NT2/D1 (cell line): ENCODE measurements around the gene SEC24D.

Experiments
- DNase-seq: peaks from one replicate; pipeline ENCODE4 v3.0.0-alpha.2; 2011; ENCODE audit warnings: low read depth, low spot score
- H3K27me3 ChIP-seq: 2 replicates; pipeline ENCODE4 v1.6.0; 2011; ENCODE audit warnings: mild to moderate bottlenecking; ENCODE audit not compliant: insufficient read length, insufficient read depth
- H3K36me3 ChIP-seq: 2 replicates; pipeline ENCODE4 v1.6.1; 2011; ENCODE audit warnings: mild to moderate bottlenecking, low read length, mixed read lengths; ENCODE audit not compliant: insufficient read depth, insufficient read length
- H3K4me1 ChIP-seq: 2 replicates; pipeline ENCODE4 v1.5.1; 2011; ENCODE audit not compliant: insufficient read depth, insufficient read length
- H3K4me3 ChIP-seq: 2 replicates; pipeline ENCODE4 v1.5.1; 2011; ENCODE audit warnings: low read depth; ENCODE audit not compliant: insufficient read length
- H3K9ac ChIP-seq: 2 replicates; pipeline ENCODE4 v1.6.0; 2011; ENCODE audit warnings: low read depth; ENCODE audit not compliant: insufficient read length
- H3K9me3 ChIP-seq: 2 replicates; pipeline ENCODE4 v1.5.1; 2011; ENCODE audit warnings: mild to moderate bottlenecking, low read length; ENCODE audit not compliant: insufficient read depth
- SUZ12 ChIP-seq: IDR thresholded peaks from 2 replicates; pipeline ENCODE4 v1.6.1; 2011; ENCODE audit not compliant: insufficient read length, insufficient read depth; ENCODE audit errors: extremely low read depth
- YY1 ChIP-seq: IDR thresholded peaks from 2 replicates; pipeline ENCODE4 v1.6.1; 2011; ENCODE audit not compliant: insufficient read length, insufficient read depth
- ZNF274 ChIP-seq: IDR thresholded peaks from 2 replicates; pipeline ENCODE4 v1.6.1; 2011; ENCODE audit warnings: mild to moderate bottlenecking, low read depth, low read length

Gene SEC24D

DNA sequence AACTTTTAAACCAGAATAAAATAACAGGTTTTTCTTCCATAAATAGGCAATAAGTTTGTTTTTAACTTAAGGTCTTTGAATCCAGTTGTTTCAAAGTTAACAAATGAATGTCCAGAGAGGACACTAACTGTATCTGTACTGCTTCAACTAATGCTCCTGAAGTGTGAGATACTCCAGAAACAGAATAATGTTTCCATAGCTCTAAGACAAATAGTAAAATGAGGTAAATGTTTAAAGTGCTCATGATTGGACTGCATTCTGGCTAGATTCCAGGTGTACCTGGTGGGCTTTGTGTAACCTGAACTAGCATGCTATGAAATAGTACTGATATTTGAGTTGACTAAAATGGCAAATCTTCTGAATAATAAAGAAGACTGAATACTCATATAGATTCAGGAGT is 99.0 kb downstream of the SEC24D start:
- DNase-seq = no peak
- H3K36me3 ChIP-seq = peaks cover 66% of the 10 kb centered on the region

DNA sequence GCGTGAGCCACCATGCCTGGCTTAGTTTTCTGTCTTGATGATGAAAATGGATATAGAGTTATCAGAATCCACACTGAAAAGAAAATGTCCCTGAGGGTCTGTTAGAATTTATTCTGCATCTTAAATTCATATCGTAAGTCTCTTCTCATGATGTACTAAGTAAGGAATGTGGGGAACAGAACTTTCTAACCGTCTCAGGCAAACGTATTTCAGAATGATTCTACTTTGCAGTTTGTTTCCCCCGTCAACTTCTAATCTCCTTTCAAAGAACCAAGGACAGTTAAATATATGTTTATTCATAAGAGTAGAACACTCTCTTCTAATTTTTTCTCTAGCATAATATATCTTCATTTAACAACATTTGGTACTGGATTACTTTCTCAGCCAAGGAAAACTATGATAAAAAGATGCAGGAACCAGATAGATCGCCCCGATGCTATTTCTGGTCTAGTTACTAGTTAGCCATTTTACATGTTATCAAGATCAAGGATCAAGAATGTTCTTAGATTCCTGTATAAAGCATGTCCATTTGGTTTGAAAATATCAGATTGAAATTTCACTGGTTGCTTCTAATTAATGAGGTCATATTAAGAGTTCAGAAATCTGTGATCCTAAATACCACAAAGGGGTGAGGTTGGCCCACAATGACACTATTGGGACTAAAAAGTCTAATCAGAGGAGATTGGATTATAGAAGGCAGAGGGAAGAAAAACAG is 101.3 kb downstream of the SEC24D start:
- Histone ChIP-seq H3K9me3 (no peaks in the 10 kb centered on the region), H3K9ac (no peak overlapping the region), H3K4me1 (no peaks in the 10 kb centered on the region), H3K36me3 (peaks cover 69% of the 10 kb centered on the region), H3K4me3 (no peak overlapping the region), H3K27me3 (no peaks in the 10 kb centered on the region)
- no peak for TF ChIP-seq YY1
- TF ChIP-seq ZNF274 = no peak
- TF ChIP-seq SUZ12 = no peak
- no peak for DNase-seq

More for the DNA sequence above, 99.0 kb downstream of the SEC24D start:
- Histone ChIP-seq H3K9ac (no peak overlapping the region), H3K4me3 (no peak overlapping the region), H3K9me3 (no peaks in the 10 kb centered on the region), H3K27me3 (no peaks in the 10 kb centered on the region), H3K4me1 (no peaks in the 10 kb centered on the region)
- TF ChIP-seq YY1 = no peak
- no peak for TF ChIP-seq ZNF274
- no peak for TF ChIP-seq SUZ12

DNA sequence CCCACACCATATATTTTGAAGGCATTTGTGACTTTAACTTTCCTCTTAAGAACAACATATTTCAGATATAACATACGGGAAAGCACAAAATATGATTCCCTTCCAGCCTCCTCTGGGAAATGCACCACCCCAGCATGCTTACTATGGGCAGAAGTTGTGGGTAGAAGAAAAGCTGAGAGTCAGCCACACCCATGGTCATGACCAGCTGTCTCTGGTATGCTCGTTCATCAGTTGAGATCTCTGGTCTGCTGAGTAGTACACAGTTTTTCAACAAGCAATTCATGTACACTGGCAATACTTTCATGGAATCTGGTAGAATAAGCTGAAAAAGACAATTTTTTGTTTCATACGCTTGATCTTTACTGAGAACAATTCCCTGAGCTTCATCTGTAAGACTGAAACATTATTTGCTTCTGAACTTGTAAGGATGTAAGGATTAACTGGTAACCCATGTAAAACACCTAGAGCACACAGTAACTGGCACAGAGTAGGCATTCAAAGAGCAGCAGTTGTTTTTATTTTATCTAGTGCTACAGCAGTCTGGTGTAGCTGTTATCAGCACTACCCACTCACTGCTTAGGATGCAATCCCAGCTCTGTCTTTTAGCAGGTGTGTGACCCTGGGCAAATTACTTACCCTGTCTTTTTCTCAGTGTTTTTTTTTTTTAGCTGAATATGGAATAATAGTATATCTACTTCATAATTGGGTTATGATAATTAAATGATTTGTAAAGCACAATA is 103.2 kb downstream of the SEC24D start:
- TF ChIP-seq ZNF274 (no peak), SUZ12 (no peak), YY1 (no peak)
- Histone ChIP-seq H3K4me1 (no peaks in the 10 kb centered on the region), H3K4me3 (no peak overlapping the region), H3K9ac (no peak overlapping the region), H3K27me3 (no peaks in the 10 kb centered on the region), H3K36me3 (peaks cover 66% of the 10 kb centered on the region), H3K9me3 (no peaks in the 10 kb centered on the region)
- DNase-seq = no peak

- Histone ChIP-seq H3K27me3 (no peaks in the 10 kb centered on the region), H3K9ac (no peak overlapping the region), H3K4me1 (no peaks in the 10 kb centered on the region), H3K9me3 (no peaks in the 10 kb centered on the region), H3K4me3 (no peak overlapping the region), H3K36me3 (peaks cover 68% of the 10 kb centered on the region)
- DNase-seq = no peak
- TF ChIP-seq SUZ12 = no peak
- TF ChIP-seq YY1 = no peak
- no peak for TF ChIP-seq ZNF274
Observed at GRCh38 chr4:118730683-118731082, 105.2 kb downstream of the SEC24D start.

DNA sequence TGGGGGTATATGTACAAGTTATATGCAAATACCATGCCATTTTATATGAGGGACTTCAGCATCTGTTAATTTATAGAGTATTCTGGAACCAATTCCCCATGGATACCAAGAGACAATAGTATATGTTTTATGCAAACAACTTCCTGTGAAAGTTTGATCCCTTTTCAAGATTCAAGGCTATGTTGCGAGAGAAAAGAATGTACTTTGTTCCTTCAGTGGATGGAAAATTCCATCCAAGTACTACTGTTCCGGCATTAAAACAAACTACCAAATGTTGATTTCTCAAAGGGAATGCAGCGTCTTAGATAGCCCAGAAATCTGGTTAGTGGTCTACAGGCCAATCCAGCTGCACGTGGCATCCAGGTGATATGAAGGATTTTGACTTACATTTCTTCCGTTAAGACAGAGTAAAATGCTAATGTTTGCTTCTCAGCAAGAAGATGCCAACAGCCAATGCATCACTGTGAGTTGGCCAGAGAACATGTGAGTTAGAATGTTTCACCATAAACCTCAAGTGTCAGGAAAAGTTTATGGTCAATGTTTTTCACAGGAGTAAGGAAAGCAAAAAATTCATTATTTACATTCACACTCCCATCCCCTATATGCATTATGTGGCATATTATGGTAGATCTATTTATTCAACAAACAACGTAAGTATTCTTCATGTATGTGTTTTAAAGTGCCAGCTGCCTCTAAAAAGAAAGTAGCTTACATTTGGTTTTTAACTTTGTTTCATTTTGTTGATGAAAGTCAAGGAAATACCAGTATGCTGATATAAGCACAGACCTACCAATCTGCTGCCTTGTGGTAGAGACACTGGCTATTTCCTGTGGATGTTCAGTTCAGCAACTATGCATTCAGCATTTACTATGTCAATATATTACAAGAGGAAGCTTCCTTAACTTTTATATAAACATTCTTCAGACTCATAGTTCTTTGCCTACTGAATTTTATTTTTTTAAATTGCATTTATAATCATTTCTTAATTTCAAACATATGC is 106.3 kb downstream of the SEC24D start:
- TF ChIP-seq YY1 = no peak
- no peak for TF ChIP-seq SUZ12
- no peak for TF ChIP-seq ZNF274
- Histone ChIP-seq H3K36me3 (peaks cover 69% of the 10 kb centered on the region), H3K4me1 (no peaks in the 10 kb centered on the region), H3K27me3 (no peaks in the 10 kb centered on the region), H3K9ac (no peak overlapping the region), H3K9me3 (no peaks in the 10 kb centered on the region), H3K4me3 (no peak overlapping the region)
- DNase-seq = no peak

- H3K9me3 ChIP-seq = no peaks in the 10 kb centered on the region
- no peak overlapping the region for H3K9ac ChIP-seq
- TF ChIP-seq SUZ12 (no peak), ZNF274 (no peak), YY1 (no peak)
- H3K36me3 ChIP-seq = peaks cover 71% of the 10 kb centered on the region
- H3K27me3 ChIP-seq = no peaks in the 10 kb centered on the region
- no peaks in the 10 kb centered on the region for H3K4me1 ChIP-seq
- H3K4me3 ChIP-seq = no peak overlapping the region
- DNase-seq = no peak
Observed at GRCh38 chr4:118727360-118727759, 108.6 kb downstream of the SEC24D start.

GRCh38 chr4:118723369-118723768 is 112.6 kb downstream of the SEC24D start:
- Histone ChIP-seq H3K36me3 (peaks cover 51% of the 10 kb centered on the region), H3K4me3 (no peak overlapping the region), H3K9me3 (no peaks in the 10 kb centered on the region), H3K9ac (no peak overlapping the region), H3K4me1 (no peaks in the 10 kb centered on the region), H3K27me3 (no peaks in the 10 kb centered on the region)
- no peak for DNase-seq
- no peak for TF ChIP-seq YY1
- no peak for TF ChIP-seq ZNF274
- TF ChIP-seq SUZ12 = no peak
